Trophoblast cell (in vitro differentiated cells and primary cell): ENCODE data around the gene PSMD13.

Source experiments
- DNase-seq, 2 donors: peaks; one replicate each; pipeline ENCODE4 v3.0.0-alpha.2; 2016
- H2AFZ ChIP-seq: 2 replicates; pipeline ENCODE4 v1.6.1; 2013; ENCODE audit warnings: low read length, moderate library complexity, mild to moderate bottlenecking; ENCODE audit not compliant: insufficient read depth, poor library complexity
- H2AK5ac ChIP-seq: 2 replicates; pipeline ENCODE4 v1.6.1; 2013; ENCODE audit warnings: mild to moderate bottlenecking, low read length
- H2BK120ac ChIP-seq: 2 replicates; pipeline ENCODE4 v1.6.1; 2013; ENCODE audit warnings: low read length, mild to moderate bottlenecking, moderate library complexity; ENCODE audit not compliant: insufficient read depth, poor library complexity
- H2BK12ac ChIP-seq: 2 replicates; pipeline ENCODE4 v1.6.1; 2013; ENCODE audit warnings: mild to moderate bottlenecking, low read length, moderate library complexity
- H2BK5ac ChIP-seq: 2 replicates; pipeline ENCODE4 v1.6.1; 2013; ENCODE audit warnings: low read length, low read depth, moderate library complexity, mild to moderate bottlenecking; ENCODE audit not compliant: poor library complexity
- H3K14ac ChIP-seq: 2 replicates; pipeline ENCODE4 v1.6.1; 2013; ENCODE audit warnings: mild to moderate bottlenecking, low read length
- H3K18ac ChIP-seq: 2 replicates; pipeline ENCODE4 v1.6.1; 2013; ENCODE audit warnings: mild to moderate bottlenecking, low read length
- H3K23ac ChIP-seq: 2 replicates; pipeline ENCODE4 v1.6.1; 2013; ENCODE audit warnings: low read length
- H3K27ac ChIP-seq: 2 replicates; pipeline ENCODE4 v1.5.1; 2013; ENCODE audit warnings: low read depth, mild to moderate bottlenecking, inconsistent platforms, low read length, moderate library complexity
- H3K27me3 ChIP-seq: 2 replicates; pipeline ENCODE4 v1.6.1; 2013; ENCODE audit warnings: inconsistent platforms, mild to moderate bottlenecking, low read length, moderate library complexity; ENCODE audit not compliant: insufficient read depth
- H3K36me3 ChIP-seq, 2 experiments: 1 replicate in 1 of 2; 2 replicates in 1 of 2; pipeline ENCODE4 v1.6.1; 2013; ENCODE audit warnings: low read length in 2 of 2, mild to moderate bottlenecking in 2 of 2, moderate library complexity in 1 of 2; ENCODE audit not compliant: insufficient read depth in 2 of 2, control insufficient read depth in 1 of 2
- H3K4ac ChIP-seq: 2 replicates; pipeline ENCODE4 v1.6.1; 2013; ENCODE audit warnings: low read depth, mild to moderate bottlenecking, low read length, moderate library complexity
- H3K4me1 ChIP-seq, 2 experiments: 1 replicate in 1 of 2; 2 replicates in 1 of 2; pipeline ENCODE4 v1.6.1; 2013; ENCODE audit warnings: low read length in 2 of 2, mild to moderate bottlenecking in 2 of 2, moderate library complexity in 1 of 2; ENCODE audit not compliant: insufficient read depth in 2 of 2, control insufficient read depth in 1 of 2
- H3K4me2 ChIP-seq: 2 replicates; pipeline ENCODE4 v1.6.1; 2013; ENCODE audit warnings: inconsistent platforms, mild to moderate bottlenecking, low read length, moderate library complexity
- H3K4me3 ChIP-seq: 2 replicates; pipeline ENCODE4 v1.5.1; 2013; ENCODE audit warnings: mild to moderate bottlenecking, low read depth, low read length, inconsistent platforms
- H3K79me1 ChIP-seq: one replicate; pipeline ENCODE4 v1.6.1; 2013; ENCODE audit warnings: low read length
- H3K79me2 ChIP-seq: 2 replicates; pipeline ENCODE4 v1.6.1; 2013; ENCODE audit warnings: low read length, mild to moderate bottlenecking; ENCODE audit not compliant: control insufficient read depth, insufficient read depth, poor library complexity
- H3K9ac ChIP-seq: 2 replicates; pipeline ENCODE4 v1.6.1; 2013; ENCODE audit warnings: mild to moderate bottlenecking, low read length
- H3K9me3 ChIP-seq: 2 replicates; pipeline ENCODE4 v1.6.1; 2013; ENCODE audit warnings: low read depth, mild to moderate bottlenecking, control low read depth, inconsistent platforms, low read length; ENCODE audit not compliant: insufficient read depth
- H4K12ac ChIP-seq: 2 replicates; pipeline ENCODE4 v1.6.1; 2013; ENCODE audit warnings: low read depth, mild to moderate bottlenecking, low read length, moderate library complexity
- H4K8ac ChIP-seq: 2 replicates; pipeline ENCODE4 v1.6.1; 2013; ENCODE audit warnings: low read depth, mild to moderate bottlenecking, low read length, moderate library complexity
- H4K91ac ChIP-seq: one replicate; pipeline ENCODE4 v1.6.1; 2013; ENCODE audit warnings: low read depth, mild to moderate bottlenecking, low read length, moderate library complexity
- WGBS: extraction: QIAGEN DNeasy Blood & Tissue Kit; methylation state at CpG from one replicate; pipeline ENCODE4 v1.1.7; 2013; ENCODE audit warnings: missing lambda C conversion rate; ENCODE audit not compliant: insufficient read length, insufficient coverage; ENCODE audit errors: extremely low coverage; 5-methylcytosine and 5-hydroxymethylcytosine counted together

Gene PSMD13

DNA sequence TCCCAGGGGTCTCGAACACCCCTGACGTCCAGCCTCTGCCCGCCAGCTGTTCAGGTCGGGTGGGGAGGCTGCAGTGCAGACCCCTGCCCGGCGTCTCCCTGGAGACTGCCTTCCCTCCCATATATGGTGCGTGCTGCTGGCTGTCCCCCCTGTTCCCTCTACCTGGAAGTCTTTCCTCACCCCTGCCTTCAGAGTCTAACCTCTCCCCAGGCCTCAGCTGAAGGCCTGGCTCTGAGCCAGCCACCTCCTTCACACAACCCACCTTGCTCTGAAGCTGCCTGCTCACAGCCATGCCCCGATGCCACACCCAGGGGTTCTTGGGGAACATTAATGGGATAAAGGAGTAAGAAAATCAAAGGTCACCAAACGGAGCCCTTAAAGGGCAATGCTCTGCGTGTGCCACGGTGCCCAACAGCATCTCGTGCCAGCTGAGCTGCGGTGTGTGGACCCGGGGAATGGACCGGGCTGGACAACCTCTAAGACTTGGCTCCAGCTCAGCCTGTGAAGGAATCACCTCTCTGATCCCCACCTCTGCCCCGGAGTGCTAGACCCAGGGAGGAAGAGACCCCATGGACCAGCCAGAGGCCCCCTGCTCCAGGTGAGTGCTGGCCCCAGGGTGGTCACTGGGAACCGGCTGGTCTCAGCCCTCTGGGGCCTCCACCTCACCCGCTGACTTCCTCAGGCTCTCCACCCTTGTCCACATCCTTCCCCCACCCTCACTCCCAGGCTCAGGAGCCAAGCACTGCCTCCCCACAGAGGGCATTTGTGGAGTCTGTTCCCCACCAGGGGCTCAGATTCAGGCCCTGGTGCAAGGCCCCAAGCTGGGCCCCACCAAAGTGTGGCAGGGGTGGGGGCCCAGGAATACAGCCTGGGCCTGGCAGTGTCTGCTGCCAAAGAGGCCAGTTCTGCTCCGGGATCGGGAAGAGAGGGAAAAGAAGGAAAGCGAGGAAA, 41.5 kb downstream of the PSMD13 start, which contains the start of gene NLRP6:
NLRP6 (plus strand) TSS at position 407 of the 951 bp plus-strand sequence; CDS start at position 570, 163 bp downstream.
- H3K36me3 ChIP-seq, result no peaks in the 10 kb centered on the region
- DNase-seq, result no peak
- H4K8ac ChIP-seq, result no peak within 1 kb of the TSS
- H2BK12ac ChIP-seq, result no peak within 1 kb of the TSS
- no peaks in the 10 kb centered on the region for H3K27me3 ChIP-seq
- no peak within 1 kb of the TSS for H2AFZ ChIP-seq
- H4K12ac ChIP-seq, result no peak within 1 kb of the TSS
- no peak within 1 kb of the TSS for H3K4ac ChIP-seq
- WGBS, result no CpG with 5 or more reads among the region's 21 CpGs
- no peak within 1 kb of the TSS for H3K27ac ChIP-seq
- no peak within 1 kb of the TSS for H2BK120ac ChIP-seq
- no peak within 1 kb of the TSS for H3K4me3 ChIP-seq
- H3K18ac ChIP-seq, result no peak within 1 kb of the TSS
- H3K79me1 ChIP-seq, result no peaks in the 10 kb centered on the region
- no peak within 1 kb of the TSS for H3K9ac ChIP-seq
- H2AK5ac ChIP-seq, result no peak within 1 kb of the TSS
- no peak within 1 kb of the TSS for H2BK5ac ChIP-seq
- no peaks in the 10 kb centered on the region for H3K79me2 ChIP-seq
- no peak within 1 kb of the TSS for H3K14ac ChIP-seq
- H4K91ac ChIP-seq, result no peak within 1 kb of the TSS
- H3K9me3 ChIP-seq, result no peaks in the 10 kb centered on the region
- no peaks in the 10 kb centered on the region for H3K4me1 ChIP-seq
- no peak within 1 kb of the TSS for H3K4me2 ChIP-seq
- H3K23ac ChIP-seq, result no peak within 1 kb of the TSS

DNA sequence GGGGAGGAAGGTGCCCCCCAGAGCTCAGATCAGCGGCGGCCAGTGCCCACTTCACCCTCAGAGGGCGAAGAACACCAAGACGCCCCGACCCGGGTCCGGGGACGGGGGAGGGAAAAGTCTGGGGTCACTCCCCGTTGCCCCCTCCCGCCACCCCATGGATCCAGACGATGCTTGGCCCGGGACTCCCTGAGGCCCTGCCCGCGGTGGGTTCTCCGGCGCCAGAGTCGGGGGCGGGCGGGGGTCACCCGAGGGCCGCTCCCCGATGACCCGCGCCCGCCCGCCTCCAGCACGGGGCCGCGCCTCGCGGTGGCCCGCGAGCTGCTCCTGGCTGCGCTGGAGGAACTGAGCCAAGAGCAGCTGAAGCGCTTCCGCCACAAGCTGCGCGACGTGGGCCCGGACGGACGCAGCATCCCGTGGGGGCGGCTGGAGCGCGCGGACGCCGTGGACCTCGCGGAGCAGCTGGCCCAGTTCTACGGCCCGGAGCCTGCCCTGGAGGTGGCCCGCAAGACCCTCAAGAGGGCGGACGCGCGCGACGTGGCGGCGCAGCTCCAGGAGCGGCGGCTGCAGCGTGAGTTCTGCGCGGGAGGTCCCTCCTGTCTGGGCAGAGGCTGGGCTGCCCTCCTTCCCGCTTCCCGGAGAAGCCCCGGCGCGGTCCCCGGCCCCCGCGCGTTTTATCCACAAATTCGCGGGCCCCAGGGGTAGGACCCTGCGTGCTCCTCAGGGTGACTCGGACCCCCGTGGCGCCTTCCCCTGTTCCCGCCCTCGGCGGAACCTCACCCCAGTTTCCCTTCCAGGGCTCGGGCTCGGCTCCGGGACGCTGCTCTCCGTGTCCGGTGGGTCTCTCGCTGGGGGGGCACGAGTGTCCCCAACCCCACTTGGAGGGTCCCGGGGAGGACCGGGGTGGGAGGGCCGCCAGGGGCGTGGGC, 42.5 kb downstream of the PSMD13 start:
- Histone ChIP-seq H3K9me3 (no peaks in the 10 kb centered on the region), H3K79me1 (peaks cover 3% of the 10 kb centered on the region), H4K8ac (no peak overlapping the region), H3K27ac (no peak overlapping the region), H2AK5ac (no peak overlapping the region), H3K18ac (no peak overlapping the region), H3K4me2 (no peak overlapping the region), H4K91ac (no peak overlapping the region), H3K9ac (no peak overlapping the region), H2AFZ (no peak overlapping the region), H2BK12ac (no peak overlapping the region), H3K27me3 (no peaks in the 10 kb centered on the region), H3K23ac (no peak overlapping the region), H3K4me1 (peaks cover 2 to 5% of the 10 kb centered on the region in 2 experiments), H3K79me2 (no peaks in the 10 kb centered on the region), H2BK5ac (no peak overlapping the region), H3K14ac (no peak overlapping the region), H3K4ac (no peak overlapping the region), H4K12ac (no peak overlapping the region), H3K4me3 (no peak overlapping the region), H3K36me3 (no peaks in the 10 kb centered on the region), H2BK120ac (no peak overlapping the region)
- no CpG with 5 or more reads among the region's 97 CpGs for WGBS
- no peak for DNase-seq

DNA sequence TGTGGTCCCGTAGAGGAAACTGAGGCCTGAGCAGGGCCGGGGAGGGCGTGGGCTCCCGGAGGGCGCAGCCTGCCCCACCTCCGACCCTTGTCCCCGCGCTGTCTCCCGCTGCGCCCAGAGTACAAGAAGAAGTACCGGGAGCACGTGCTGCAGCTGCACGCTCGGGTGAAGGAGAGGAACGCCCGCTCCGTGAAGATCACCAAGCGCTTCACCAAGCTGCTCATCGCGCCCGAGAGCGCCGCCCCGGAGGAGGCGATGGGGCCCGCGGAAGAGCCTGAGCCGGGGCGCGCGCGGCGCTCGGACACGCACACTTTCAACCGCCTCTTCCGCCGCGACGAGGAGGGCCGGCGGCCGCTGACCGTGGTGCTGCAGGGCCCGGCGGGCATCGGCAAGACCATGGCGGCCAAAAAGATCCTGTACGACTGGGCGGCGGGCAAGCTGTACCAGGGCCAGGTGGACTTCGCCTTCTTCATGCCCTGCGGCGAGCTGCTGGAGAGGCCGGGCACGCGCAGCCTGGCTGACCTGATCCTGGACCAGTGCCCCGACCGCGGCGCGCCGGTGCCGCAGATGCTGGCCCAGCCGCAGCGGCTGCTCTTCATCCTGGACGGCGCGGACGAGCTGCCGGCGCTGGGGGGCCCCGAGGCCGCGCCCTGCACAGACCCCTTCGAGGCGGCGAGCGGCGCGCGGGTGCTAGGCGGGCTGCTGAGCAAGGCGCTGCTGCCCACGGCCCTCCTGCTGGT, 43.4 kb downstream of the PSMD13 start:
- no peak overlapping the region for H3K9ac ChIP-seq
- H3K4me3 ChIP-seq, result no peak overlapping the region
- H3K36me3 ChIP-seq, result no peaks in the 10 kb centered on the region
- H2BK120ac ChIP-seq, result no peak overlapping the region
- no CpG with 5 or more reads among the region's 85 CpGs for WGBS
- H3K79me2 ChIP-seq, result no peaks in the 10 kb centered on the region
- no peaks in the 10 kb centered on the region for H3K9me3 ChIP-seq
- H2AFZ ChIP-seq, result no peak overlapping the region
- DNase-seq, result peak in 1 of 2 donors; percentile 38
- H3K27ac ChIP-seq, result no peak overlapping the region
- H3K18ac ChIP-seq, result no peak overlapping the region
- H4K8ac ChIP-seq, result no peak overlapping the region
- no peak overlapping the region for H3K4me2 ChIP-seq
- H3K79me1 ChIP-seq, result peaks cover 4% of the 10 kb centered on the region
- H4K12ac ChIP-seq, result no peak overlapping the region
- no peak overlapping the region for H4K91ac ChIP-seq
- H3K4ac ChIP-seq, result no peak overlapping the region
- H3K14ac ChIP-seq, result no peak overlapping the region
- no peak overlapping the region for H3K23ac ChIP-seq
- no peaks in the 10 kb centered on the region for H3K27me3 ChIP-seq
- no peak overlapping the region for H2BK5ac ChIP-seq
- H3K4me1 ChIP-seq, result peaks cover 2 to 6% of the 10 kb centered on the region in 2 experiments
- H2BK12ac ChIP-seq, result no peak overlapping the region
- H2AK5ac ChIP-seq, result no peak overlapping the region
